ENCODE results near the gene FAM118A. TPM values are rescaled to one million over a fixed set of nuclear protein-coding genes. Genes with fewer than 3 reads are reported as not detected.

Gene FAM118A
- total RNA-seq, 2 donors from 2014 or later, result 13.0 to 149 TPM

- 34 to 39% methylated on average over 8 of the region's 8 CpGs for WGBS, 2 donors
- no peaks in the 10 kb centered on the region for H3K36me3 ChIP-seq (replicated peaks in 1 of 2; ENCODE audit: insufficient read depth in 1 of 2, low read depth in 2 of 2)
- H3K4me3 ChIP-seq, result no peak overlapping the region
- TF ChIP-seq POLR2A (IDR thresholded peaks at IDR 0.05), result no peak
- no peak for TF ChIP-seq CTCF (IDR thresholded peaks at IDR 0.05)
- ATAC-seq (peak; percentile 50), DNase-seq (peak; percentile 53 to 73 (median 70))
- H3K27me3 ChIP-seq, result no peaks in the 10 kb centered on the region
- intact Hi-C loops (cut with DNase I), result no loop called here
- H3K9me3 ChIP-seq, result no peaks in the 10 kb centered on the region
- peaks cover 21% of the 10 kb centered on the region for H3K4me1 ChIP-seq
- peak overlapping the region in 2 of 4 donors; percentile 3 to 45 for H3K27ac ChIP-seq
Measured at GRCh38 chr22:45318168-45318557, 8.4 kb downstream of the FAM118A start.

- no peak for ATAC-seq
- no peak for TF ChIP-seq CTCF (IDR thresholded peaks at IDR 0.05)
- TF ChIP-seq POLR2A (IDR thresholded peaks at IDR 0.05), result no peak
- Histone ChIP-seq H3K4me3 (no peak overlapping the region), H3K9me3 (no peaks in the 10 kb centered on the region), H3K27me3 (no peaks in the 10 kb centered on the region), H3K4me1 (peaks cover 21% of the 10 kb centered on the region), H3K36me3 (replicated peaks in 1 of 2; ENCODE audit: insufficient read depth in 1 of 2, low read depth in 2 of 2) (no peaks in the 10 kb centered on the region), H3K27ac (peak overlapping the region in 2 of 4 donors; percentile 44 to 45)
- no peak for DNase-seq
- WGBS, 2 donors, result 76 to 90% methylated on average over 12 of the region's 12 CpGs
- intact Hi-C loops (cut with DNase I), result no loop called here
Measured at GRCh38 chr22:45318558-45319323, 9.0 kb downstream of the FAM118A start.

- H3K4me1 ChIP-seq, result peaks cover 15% of the 10 kb centered on the region
- no peaks in the 10 kb centered on the region for H3K9me3 ChIP-seq
- intact Hi-C loops (cut with DNase I), result no loop called here
- H3K27ac ChIP-seq, result peak overlapping the region in 2 of 4 donors; percentile 38 to 44
- DNase-seq (peak in 1 of 4 donors; percentile 26), ATAC-seq (no peak)
- no peak overlapping the region for H3K4me3 ChIP-seq
- TF ChIP-seq CTCF (IDR thresholded peaks at IDR 0.05) (no peak), POLR2A (IDR thresholded peaks at IDR 0.05) (no peak)
- no peaks in the 10 kb centered on the region for H3K27me3 ChIP-seq
- no peaks in the 10 kb centered on the region for H3K36me3 ChIP-seq (replicated peaks in 1 of 2; ENCODE audit: insufficient read depth in 1 of 2, low read depth in 2 of 2)
- 49 to 53% methylated on average over 3 to 5 of the region's 5 CpGs for WGBS, 2 donors
Measured at GRCh38 chr22:45319324-45319685, 9.6 kb downstream of the FAM118A start.

GRCh38 chr22:45320357-45320976 lies 10.7 kb downstream of the FAM118A start:
- intact Hi-C loops (cut with DNase I), result no loop called here
- Histone ChIP-seq H3K36me3 (replicated peaks in 1 of 2; ENCODE audit: insufficient read depth in 1 of 2, low read depth in 2 of 2) (no peaks in the 10 kb centered on the region), H3K4me1 (peaks cover 7% of the 10 kb centered on the region), H3K4me3 (no peak overlapping the region), H3K9me3 (no peaks in the 10 kb centered on the region), H3K27ac (no peak overlapping the region), H3K27me3 (no peaks in the 10 kb centered on the region)
- TF ChIP-seq POLR2A (IDR thresholded peaks at IDR 0.05) (no peak), CTCF (IDR thresholded peaks at IDR 0.05) (no peak)
- ATAC-seq, result no peak
- 85 to 90% methylated on average over 9 of the region's 9 CpGs for WGBS, 2 donors
- no peak for DNase-seq
